ENCODE measurements around the gene CMTM6.
"Not testable (repeated sequence)": the region's sequence is repeated elsewhere in the genome, so short reads cannot be mapped to it uniquely, and the experiment has no call there.

DNA sequence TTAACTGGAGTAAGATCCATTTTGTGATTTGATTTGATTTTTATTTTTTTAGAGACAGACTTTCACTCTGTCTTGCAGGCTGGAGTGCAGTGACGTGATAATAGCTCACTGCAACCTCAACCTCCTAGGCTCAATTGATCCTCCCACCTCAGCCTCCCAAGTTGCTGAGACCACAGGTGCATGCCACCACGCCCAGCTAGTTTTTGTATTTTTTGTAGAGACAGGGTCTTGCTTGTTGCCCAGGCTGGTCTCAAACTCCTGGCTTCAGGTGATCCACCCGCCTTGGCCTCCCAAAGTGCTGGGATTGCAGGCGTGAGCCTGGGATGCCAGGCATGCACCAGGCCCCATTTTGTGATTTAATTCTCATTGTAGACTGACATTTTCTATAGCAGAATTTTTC, 63.2 kb downstream of the CMTM6 start:
- TF ChIP-seq EZH2 (IDR thresholded peaks at IDR 0.05); POLR2AphosphoS5 (IDR thresholded peaks at IDR 0.05; ENCODE audit: borderline replicate concordance, low read depth, low read length): not testable (repeated sequence)

Data from SK-N-MC (cell line).